GM12892 (cell line): ENCODE measurements around the gene MOSPD3.

Experiments used
- POLR2A ChIP-seq: IDR thresholded peaks from 2 replicates; pipeline ENCODE4 v1.6.1; 2011; ENCODE audit warnings: low read depth, low read length, control low read depth
- POLR2AphosphoS5 ChIP-seq: IDR thresholded peaks from 2 replicates; pipeline ENCODE4 v1.6.1; 2011; ENCODE audit warnings: low read depth, low read length, control low read depth
- TAF1 ChIP-seq: IDR thresholded peaks from 2 replicates; pipeline ENCODE4 v1.6.1; 2011; ENCODE audit warnings: low read depth, mild to moderate bottlenecking, control low read depth, low read length, borderline replicate concordance

DNA sequence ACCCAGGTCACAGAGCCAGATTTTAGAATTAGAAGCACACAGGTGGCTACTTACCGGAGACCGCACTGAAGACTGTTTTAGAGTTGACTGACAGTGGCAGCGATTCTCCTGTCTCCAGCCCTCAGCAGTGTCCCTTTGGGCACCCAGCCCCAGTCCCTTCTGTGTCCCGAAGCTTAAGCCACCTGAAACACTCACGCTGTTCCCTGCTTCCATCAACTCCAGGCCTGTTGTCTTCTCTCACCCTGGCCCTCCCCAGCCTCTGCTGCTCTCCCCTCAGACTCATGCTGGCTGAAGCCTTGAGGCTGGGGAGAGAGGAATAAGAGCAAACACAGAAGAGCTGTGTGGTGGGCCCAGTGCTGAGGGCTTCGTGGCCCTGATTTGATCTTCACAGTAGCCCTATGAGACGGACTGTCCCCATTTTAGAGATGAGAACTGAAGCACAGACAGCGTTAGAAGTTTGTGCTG is 49.2 kb upstream of the MOSPD3 start:
- TF ChIP-seq POLR2A: no peak
- no peak for TF ChIP-seq POLR2AphosphoS5
- no peak for TF ChIP-seq TAF1
